ENCODE results near the gene SCFD2. TPM values are rescaled to one million over a fixed set of nuclear protein-coding genes. Genes with fewer than 3 reads are reported as not detected.

The SCFD2 gene
- total and polyA plus RNA-seq, 7 experiments from 2014 or later: 13.4 to 32.8 (median 20.8) TPM

- DNase-seq: no peak
- ATAC-seq: no peak
- no peak overlapping the region for H3K27ac ChIP-seq (ENCODE audit: low read depth, low read length)
- no peaks in the 10 kb centered on the region for H3K36me3 ChIP-seq (ENCODE audit: control insufficient read depth in 2 of 3, insufficient read depth in 3 of 3, low read length in 3 of 3)
- H3K4me1 Mint-ChIP-seq: peaks cover 0 to 4% (median 0%) of the 10 kb centered on the region in 7 donors
- H3K4me3 Mint-ChIP-seq: no peak overlapping the region
- CTCF ChIA-PET: no interaction called here
- no peaks in the 10 kb centered on the region for H3K27me3 Mint-ChIP-seq
- H3K4me3 ChIP-seq (ENCODE audit: low read length): no peak overlapping the region
- no peak overlapping the region for H3K27ac Mint-ChIP-seq
- peaks cover 0 to 2% (median 0%) of the 10 kb centered on the region in 11 donors for H3K9me3 Mint-ChIP-seq
- intact Hi-C loops (cut with micrococcal nuclease): no loop called here
- POLR2A ChIA-PET: no interaction called here
- H3K9me3 ChIP-seq (ENCODE audit: control insufficient read depth in 2 of 3, low read length in 3 of 3): no peaks in the 10 kb centered on the region
- H3K36me3 Mint-ChIP-seq: peaks cover 2 to 49% (median 12%) of the 10 kb centered on the region in 5 donors
- no peaks in the 10 kb centered on the region for H3K4me1 ChIP-seq (ENCODE audit: control insufficient read depth in 2 of 2, insufficient read depth in 2 of 2, low read length in 2 of 2)
- no peaks in the 10 kb centered on the region for H3K27me3 ChIP-seq (ENCODE audit: control insufficient read depth in 2 of 2, insufficient read depth in 2 of 2, low read length in 2 of 2)
These were observed 409.2 kb downstream of the SCFD2 start for GRCh38 chr4:52956691-52957090.

DNA sequence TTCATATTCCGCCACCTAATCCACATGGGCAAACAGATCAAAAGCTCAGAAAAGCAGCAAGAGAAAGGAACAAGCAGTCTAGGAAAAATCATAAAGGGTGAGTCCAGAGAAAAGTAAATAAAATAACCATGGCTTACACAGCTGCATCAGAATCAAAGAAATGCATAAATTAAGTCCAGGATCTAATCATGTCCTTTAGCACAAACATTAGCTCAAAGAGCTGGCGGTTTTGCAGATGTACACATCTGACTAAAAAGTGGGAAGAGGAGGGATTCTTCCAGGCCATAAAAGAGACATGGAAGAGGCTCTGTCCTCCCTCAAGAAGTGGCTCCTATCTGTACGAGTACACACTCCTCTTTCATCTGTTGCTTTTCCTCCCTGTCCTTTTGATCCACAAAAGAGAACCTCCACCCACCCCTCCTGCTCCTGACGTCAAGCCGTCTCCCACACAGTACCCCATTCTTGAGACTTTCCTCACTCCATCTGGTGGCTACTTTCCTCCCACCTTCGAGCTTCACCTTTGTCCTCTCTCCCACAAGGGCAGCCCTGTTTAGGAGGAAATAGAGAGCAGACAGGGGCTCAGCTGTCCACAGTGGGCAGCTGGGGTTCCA lies 411.2 kb downstream of the SCFD2 start:
- no peaks in the 10 kb centered on the region for H3K4me1 Mint-ChIP-seq
- no peaks in the 10 kb centered on the region for H3K27me3 Mint-ChIP-seq
- Histone ChIP-seq H3K4me1 (ENCODE audit: control insufficient read depth in 2 of 2, insufficient read depth in 2 of 2, low read length in 2 of 2) (no peaks in the 10 kb centered on the region), H3K27ac (ENCODE audit: low read depth, low read length) (no peak overlapping the region), H3K27me3 (ENCODE audit: control insufficient read depth in 2 of 2, insufficient read depth in 2 of 2, low read length in 2 of 2) (no peaks in the 10 kb centered on the region), H3K36me3 (ENCODE audit: control insufficient read depth in 2 of 3, insufficient read depth in 3 of 3, low read length in 3 of 3) (no peaks in the 10 kb centered on the region), H3K4me3 (ENCODE audit: low read length) (no peak overlapping the region), H3K9me3 (ENCODE audit: control insufficient read depth in 2 of 3, low read length in 3 of 3) (no peaks in the 10 kb centered on the region)
- H3K9me3 Mint-ChIP-seq: peaks cover 0 to 2% (median 0%) of the 10 kb centered on the region in 11 donors
- no peak for DNase-seq
- ChIA-PET POLR2A (no interaction called here), CTCF (no interaction called here)
- intact Hi-C loops (cut with micrococcal nuclease): no loop called here
- no peak overlapping the region for H3K4me3 Mint-ChIP-seq
- ATAC-seq: no peak
- no peak overlapping the region for H3K27ac Mint-ChIP-seq
- H3K36me3 Mint-ChIP-seq: peaks cover 2 to 51% (median 24%) of the 10 kb centered on the region in 5 donors

- CTCF ChIA-PET: no interaction called here
- no peaks in the 10 kb centered on the region for H3K36me3 ChIP-seq (ENCODE audit: control insufficient read depth in 2 of 3, insufficient read depth in 3 of 3, low read length in 3 of 3)
- intact Hi-C loops (cut with micrococcal nuclease): no loop called here
These were observed 413.3 kb downstream of the SCFD2 start for GRCh38 chr4:52952540-52952939.

GRCh38 chr4:52951016-52951415 lies 414.8 kb downstream of the SCFD2 start:
- ATAC-seq: no peak
- Mint-ChIP-seq H3K4me3 (no peak overlapping the region), H3K27ac (no peak overlapping the region), H3K36me3 (peaks cover 2 to 51% (median 42%) of the 10 kb centered on the region in 5 donors), H3K9me3 (no peaks in the 10 kb centered on the region), H3K27me3 (no peaks in the 10 kb centered on the region), H3K4me1 (no peaks in the 10 kb centered on the region)
- Histone ChIP-seq H3K4me3 (ENCODE audit: low read length) (no peak overlapping the region), H3K4me1 (ENCODE audit: control insufficient read depth in 2 of 2, insufficient read depth in 2 of 2, low read length in 2 of 2) (no peaks in the 10 kb centered on the region), H3K36me3 (ENCODE audit: control insufficient read depth in 2 of 3, insufficient read depth in 3 of 3, low read length in 3 of 3) (no peaks in the 10 kb centered on the region), H3K27ac (ENCODE audit: low read depth, low read length) (no peak overlapping the region), H3K9me3 (ENCODE audit: control insufficient read depth in 2 of 3, low read length in 3 of 3) (no peaks in the 10 kb centered on the region), H3K27me3 (ENCODE audit: control insufficient read depth in 2 of 2, insufficient read depth in 2 of 2, low read length in 2 of 2) (no peaks in the 10 kb centered on the region)
- intact Hi-C loops (cut with micrococcal nuclease): no loop called here
- ChIA-PET CTCF (no interaction called here), POLR2A (no interaction called here)
- DNase-seq: no peak

More at GRCh38 chr4:52952540-52952939, 413.3 kb downstream of the SCFD2 start:
- H3K27ac ChIP-seq (ENCODE audit: low read depth, low read length): no peak overlapping the region
- no peaks in the 10 kb centered on the region for H3K27me3 ChIP-seq (ENCODE audit: control insufficient read depth in 2 of 2, insufficient read depth in 2 of 2, low read length in 2 of 2)
- H3K4me1 Mint-ChIP-seq: no peaks in the 10 kb centered on the region
- H3K9me3 Mint-ChIP-seq: no peaks in the 10 kb centered on the region
- no peaks in the 10 kb centered on the region for H3K27me3 Mint-ChIP-seq
- H3K9me3 ChIP-seq (ENCODE audit: control insufficient read depth in 2 of 3, low read length in 3 of 3): no peaks in the 10 kb centered on the region
- H3K4me3 ChIP-seq (ENCODE audit: low read length): no peak overlapping the region
- no peaks in the 10 kb centered on the region for H3K4me1 ChIP-seq (ENCODE audit: control insufficient read depth in 2 of 2, insufficient read depth in 2 of 2, low read length in 2 of 2)
- POLR2A ChIA-PET: no interaction called here
- DNase-seq (no peak), ATAC-seq (no peak)
- no peak overlapping the region for H3K27ac Mint-ChIP-seq
- H3K36me3 Mint-ChIP-seq: peaks cover 2 to 56% (median 36%) of the 10 kb centered on the region in 5 donors
- no peak overlapping the region for H3K4me3 Mint-ChIP-seq

GRCh38 chr4:52950226-52950625 lies 415.6 kb downstream of the SCFD2 start:
- Mint-ChIP-seq H3K27ac (no peak overlapping the region), H3K9me3 (no peaks in the 10 kb centered on the region), H3K4me3 (no peak overlapping the region), H3K27me3 (no peaks in the 10 kb centered on the region), H3K36me3 (peaks cover 2 to 54% (median 45%) of the 10 kb centered on the region in 5 donors), H3K4me1 (no peaks in the 10 kb centered on the region)
- no peaks in the 10 kb centered on the region for H3K27me3 ChIP-seq (ENCODE audit: control insufficient read depth in 2 of 2, insufficient read depth in 2 of 2, low read length in 2 of 2)
- no peak overlapping the region for H3K27ac ChIP-seq (ENCODE audit: low read depth, low read length)
- H3K9me3 ChIP-seq (ENCODE audit: control insufficient read depth in 2 of 3, low read length in 3 of 3): no peaks in the 10 kb centered on the region
- no peak overlapping the region for H3K4me3 ChIP-seq (ENCODE audit: low read length)
- intact Hi-C loops (cut with micrococcal nuclease): no loop called here
- no peak for ATAC-seq
- no peaks in the 10 kb centered on the region for H3K36me3 ChIP-seq (ENCODE audit: control insufficient read depth in 2 of 3, insufficient read depth in 3 of 3, low read length in 3 of 3)
- DNase-seq: no peak
- ChIA-PET POLR2A (no interaction called here), CTCF (no interaction called here)
- no peaks in the 10 kb centered on the region for H3K4me1 ChIP-seq (ENCODE audit: control insufficient read depth in 2 of 2, insufficient read depth in 2 of 2, low read length in 2 of 2)

DNA sequence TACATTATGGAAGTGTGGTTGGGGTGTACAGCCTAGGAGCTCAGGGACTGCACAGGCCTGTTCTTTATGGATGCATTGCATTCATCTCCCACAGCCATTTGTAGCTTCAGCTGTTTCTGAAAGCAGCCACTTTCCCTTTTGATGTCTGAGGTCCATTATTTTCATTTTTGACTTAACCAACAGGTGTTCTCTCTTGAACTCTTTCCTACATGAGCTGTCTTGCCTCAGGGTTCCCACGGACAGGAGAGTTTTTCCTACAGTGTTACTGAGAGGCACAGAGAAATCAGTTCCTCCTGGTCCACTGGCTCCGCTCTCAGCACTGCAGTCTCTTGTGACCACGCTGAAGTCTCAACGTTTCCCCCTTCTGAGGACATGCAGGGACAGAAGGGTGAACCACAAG lies 416.5 kb downstream of the SCFD2 start:
- no peak overlapping the region for H3K27ac ChIP-seq (ENCODE audit: low read depth, low read length)
- intact Hi-C loops (cut with micrococcal nuclease): no loop called here
- ChIA-PET CTCF (no interaction called here), POLR2A (no interaction called here)
- H3K4me1 ChIP-seq (ENCODE audit: control insufficient read depth in 2 of 2, insufficient read depth in 2 of 2, low read length in 2 of 2): no peaks in the 10 kb centered on the region
- Mint-ChIP-seq H3K9me3 (no peaks in the 10 kb centered on the region), H3K27me3 (no peaks in the 10 kb centered on the region), H3K27ac (no peak overlapping the region), H3K4me1 (no peaks in the 10 kb centered on the region), H3K36me3 (peaks cover 0 to 53% (median 39%) of the 10 kb centered on the region in 5 donors), H3K4me3 (no peak overlapping the region)
- H3K9me3 ChIP-seq (ENCODE audit: control insufficient read depth in 2 of 3, low read length in 3 of 3): no peaks in the 10 kb centered on the region
- H3K4me3 ChIP-seq (ENCODE audit: low read length): no peak overlapping the region
- H3K27me3 ChIP-seq (ENCODE audit: control insufficient read depth in 2 of 2, insufficient read depth in 2 of 2, low read length in 2 of 2): no peaks in the 10 kb centered on the region
- no peak for ATAC-seq
- H3K36me3 ChIP-seq (ENCODE audit: control insufficient read depth in 2 of 3, insufficient read depth in 3 of 3, low read length in 3 of 3): no peaks in the 10 kb centered on the region
- DNase-seq: no peak

DNA sequence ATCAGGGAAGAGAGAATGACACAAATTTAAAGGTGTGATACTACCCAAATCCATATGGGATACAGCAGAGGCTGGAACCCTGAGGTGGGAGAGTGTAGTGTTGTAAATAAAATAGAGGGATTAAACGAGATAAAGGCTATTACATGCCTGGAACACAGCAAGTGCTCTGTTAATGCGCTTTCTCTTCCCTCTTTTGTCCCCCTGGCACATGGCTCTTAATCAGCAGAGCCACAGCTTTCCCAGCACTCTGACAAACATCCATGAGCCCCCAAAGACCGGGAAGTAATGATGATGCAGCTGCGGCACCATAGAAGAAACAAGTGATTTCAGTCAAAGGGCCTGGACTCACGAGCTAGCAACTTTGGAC lies 417.8 kb downstream of the SCFD2 start:
- H3K36me3 ChIP-seq (ENCODE audit: control insufficient read depth in 2 of 3, insufficient read depth in 3 of 3, low read length in 3 of 3): no peaks in the 10 kb centered on the region
- CTCF ChIA-PET: no interaction called here
- H3K4me3 Mint-ChIP-seq: no peak overlapping the region
- no peak for ATAC-seq
- H3K4me1 Mint-ChIP-seq: no peaks in the 10 kb centered on the region
- H3K9me3 ChIP-seq (ENCODE audit: control insufficient read depth in 2 of 3, low read length in 3 of 3): no peaks in the 10 kb centered on the region
- no peaks in the 10 kb centered on the region for H3K9me3 Mint-ChIP-seq
- H3K36me3 Mint-ChIP-seq: peaks cover 0 to 46% (median 32%) of the 10 kb centered on the region in 5 donors
- no peak overlapping the region for H3K27ac ChIP-seq (ENCODE audit: low read depth, low read length)
- H3K27me3 Mint-ChIP-seq: no peaks in the 10 kb centered on the region
- no peaks in the 10 kb centered on the region for H3K4me1 ChIP-seq (ENCODE audit: control insufficient read depth in 2 of 2, insufficient read depth in 2 of 2, low read length in 2 of 2)
- no peak for DNase-seq
- H3K4me3 ChIP-seq (ENCODE audit: low read length): no peak overlapping the region
- no peak overlapping the region for H3K27ac Mint-ChIP-seq
- POLR2A ChIA-PET: no interaction called here
- no peaks in the 10 kb centered on the region for H3K27me3 ChIP-seq (ENCODE audit: control insufficient read depth in 2 of 2, insufficient read depth in 2 of 2, low read length in 2 of 2)
- intact Hi-C loops (cut with micrococcal nuclease): no loop called here

All from naive thymus-derived CD4-positive, alpha-beta T cell (primary cell).